K562 (cell line): ENCODE measurements around the gene CRABP1. TPM values are rescaled to one million over a fixed set of nuclear protein-coding genes. Genes with fewer than 3 reads are reported as not detected.

Experiments used
- ARID1B ChIP-seq: fragments of 450-650 bp; IDR thresholded peaks from 2 replicates; pipeline ENCODE4 v1.6.1; 2016; ENCODE audit warnings: antibody characterized with exemption, mild to moderate bottlenecking, inconsistent platforms
- BRD4 ChIP-seq: fragments of 200-600 bp; sonication (generic); IDR thresholded peaks from 2 replicates; pipeline ENCODE4 v1.6.1; 2017; ENCODE audit warnings: inconsistent platforms
- DMBX1 ChIP-seq: fragments of 250-450 bp; sonication (Bioruptor Pico); IDR thresholded peaks from 2 replicates; pipeline ENCODE4 v1.8.0; 2022; ENCODE audit warnings: inconsistent platforms, mild to moderate bottlenecking, moderate library complexity, borderline replicate concordance
- E4F1 ChIP-seq: fragments of 250-450 bp; sonication (Bioruptor Pico); IDR thresholded peaks from 2 replicates; pipeline ENCODE4 v1.5.0; 2021; ENCODE audit warnings: mild to moderate bottlenecking, borderline replicate concordance
- HNRNPUL1 ChIP-seq: fragments of 200-400 bp; formaldehyde crosslinking; IDR thresholded peaks from 2 replicates; pipeline ENCODE4 v1.6.1; 2017; ENCODE audit warnings: low read length
- KLF6 ChIP-seq: fragments of 250-450 bp; sonication (Bioruptor Pico); IDR thresholded peaks from 2 replicates; pipeline ENCODE4 v1.4.0; 2020; ENCODE audit warnings: mild to moderate bottlenecking, moderate library complexity, borderline replicate concordance
- MAX ChIP-seq: sonication (generic); formaldehyde crosslinking; IDR thresholded peaks from 2 replicates; pipeline ENCODE4 v1.9.0; 2022; ENCODE audit warnings: mild to moderate bottlenecking, missing genetic modification reagents
- NCOR1 ChIP-seq: fragments of 450-650 bp; IDR thresholded peaks from 2 replicates; pipeline ENCODE4 v1.6.1; 2016; ENCODE audit warnings: mild to moderate bottlenecking, moderate library complexity
- TAF1 ChIP-seq: IDR thresholded peaks from 2 replicates; pipeline ENCODE4 v1.6.1; 2011; ENCODE audit warnings: mild to moderate bottlenecking, low read length, moderate library complexity; ENCODE audit not compliant: insufficient read depth, control insufficient read depth, severe bottlenecking; ENCODE audit errors: extremely low read depth
- TCF7L2 ChIP-seq: fragments of 150-350 bp; IDR thresholded peaks from 2 replicates; pipeline ENCODE4 v1.6.1; 2016; ENCODE audit warnings: low read depth, mild to moderate bottlenecking, low read length, moderate library complexity
- TEAD2 ChIP-seq: fragments of 450-650 bp; IDR thresholded peaks from 2 replicates; pipeline ENCODE4 v1.6.1; 2016; ENCODE audit warnings: missing genetic modification characterization, control low read depth, missing compliant biosample characterization
- ZBTB17 ChIP-seq: fragments of 450-650 bp; formaldehyde crosslinking; IDR thresholded peaks from 2 replicates; pipeline ENCODE4 v1.4.0; 2020; ENCODE audit warnings: mild to moderate bottlenecking
- ZC3H4 ChIP-seq: sonication (generic); formaldehyde crosslinking; IDR thresholded peaks from 2 replicates; pipeline ENCODE4 v1.9.0; 2021; ENCODE audit warnings: missing genetic modification reagents, borderline replicate concordance
- ZFP30 ChIP-seq: fragments of 250-450 bp; sonication (Bioruptor Pico); IDR thresholded peaks from 2 replicates; pipeline ENCODE4 v1.8.0; 2022; ENCODE audit warnings: moderate library complexity, mild to moderate bottlenecking, inconsistent platforms, borderline replicate concordance
- ZKSCAN8 ChIP-seq: fragments of 200-800 bp; sonication (Bioruptor generic); IDR thresholded peaks from 2 replicates; pipeline ENCODE4 v1.6.1; 2016; ENCODE audit warnings: missing genetic modification characterization, missing compliant biosample characterization
- ZNF146 ChIP-seq: IDR thresholded peaks from one replicate; pipeline ENCODE4 v1.6.1; 2018; ENCODE audit warnings: missing compliant biosample characterization; ENCODE audit not compliant: unreplicated experiment
- ZNF184 ChIP-seq: sonication (generic); formaldehyde crosslinking; IDR thresholded peaks from 2 replicates; pipeline ENCODE4 v1.5.0; 2020; ENCODE audit warnings: missing genetic modification reagents
- ZNF274 ChIP-seq: IDR thresholded peaks from 2 replicates; pipeline ENCODE4 v1.6.1; 2011; ENCODE audit warnings: low read depth, mild to moderate bottlenecking, low read length, moderate library complexity, borderline replicate concordance
- ZNF324 ChIP-seq: fragments of 250-450 bp; sonication (Bioruptor Pico); IDR thresholded peaks from 2 replicates; pipeline ENCODE4 v1.4.0; 2020; ENCODE audit warnings: mild to moderate bottlenecking
- ZNF347 ChIP-seq: fragments of 450-650 bp; formaldehyde crosslinking; IDR thresholded peaks from 2 replicates; pipeline ENCODE4 v1.4.0; 2020; ENCODE audit warnings: low read depth, mild to moderate bottlenecking, moderate library complexity
- ZNF395 ChIP-seq: fragments of 200-800 bp; sonication (Bioruptor generic); IDR thresholded peaks from 2 replicates; pipeline ENCODE4 v1.6.1; 2017; ENCODE audit warnings: missing genetic modification characterization, missing compliant biosample characterization
- ZNF512 ChIP-seq: IDR thresholded peaks from 2 replicates; pipeline ENCODE4 v1.6.1; 2016; ENCODE audit warnings: missing genetic modification characterization, missing compliant biosample characterization
- ZNF707 ChIP-seq: fragments of 250-450 bp; sonication (Bioruptor Pico); conservative IDR thresholded peaks from 2 replicates; pipeline ENCODE4 v1.8.0; 2022; ENCODE audit warnings: inconsistent platforms, mild to moderate bottlenecking, moderate library complexity
- polyA plus RNA-seq, 8 experiments: library from polyadenylated mRNA; depleted of rRNA in 4 of 8; stranded (reverse) in 5 of 8; unstranded in 3 of 8; fragments of >200 nt; fragmentation: Nextera tagmentation in 2 of 8; fragmentation: Illumina TruSeq in 1 of 8; extraction: Ambion mirVana in 2 of 8; extraction: Trizol in 1 of 8; gene quantifications; 2 replicates each; pipeline versions ENCODE4 v1.2.1 to v1.2.3, GENCODE V29; 2011 to 2014; ENCODE audit warnings: inconsistent platforms in 1 of 8, missing spikeins in 1 of 8
- total RNA-seq, 7 experiments: library from RNA; depleted of rRNA in 6 of 7; stranded (reverse); fragments of >200 nt in 6 of 7; fragmentation: Illumina TruSeq in 2 of 7; extraction: Trizol in 2 of 7; gene quantifications; 2 replicates each; pipeline versions ENCODE4 v1.2.1 to v1.2.3, GENCODE V29; 2011 to 2021; ENCODE audit warnings: low replicate concordance in 1 of 7

CRABP1 gene
- total and polyA plus RNA-seq, 9 of the 15 experiments (the other 6 are each of a cell fraction or from before 2014, with no cell fraction given): 0.60 TPM; not detected in 8

GRCh38 chr15:78299101-78299930 lies 40.8 kb upstream of the CRABP1 start, which contains the start of gene SKIC8 (continued):
- TF ChIP-seq ZNF324 (CRISPR knock-in tag) (no peak), ZNF347 (no peak), TCF7L2 (no peak), NCOR1 (no peak), ZNF512 (tag) (no peak), TAF1 (peak; percentile 91), ZC3H4 (CRISPR knock-in tag) (no peak), ZNF274 (no peak), TEAD2 (tag) (no peak), E4F1 (CRISPR knock-in tag) (no peak), HNRNPUL1 (no peak), DMBX1 (no peak), ARID1B (no peak), BRD4 (no peak; the same call in 1 of the 2 replicates), ZKSCAN8 (CRISPR knock-in tag) (no peak), ZNF184 (CRISPR knock-in tag) (no peak), KLF6 (CRISPR knock-in tag) (no peak), ZFP30 (CRISPR knock-in tag) (no peak), MAX (CRISPR knock-in tag) (peak; percentile 83), ZNF395 (CRISPR knock-in tag) (peak; percentile 98), ZNF707 (CRISPR knock-in tag) (no peak), ZBTB17 (CRISPR knock-in tag) (no peak), ZNF146 (CRISPR knock-in tag) (no peak)
